Naive thymus-derived CD4-positive, alpha-beta T cell (primary cell): ENCODE measurements around the gene XPOT. TPM values are rescaled to one million over a fixed set of nuclear protein-coding genes. Genes with fewer than 3 reads are reported as not detected.

Experiments
- ATAC-seq: fragments of 150-1000 bp; cut with Tn5 transposase; 2 replicates; pipeline ENCODE4 v1.10.0; 2021; ENCODE audit warnings: mild to moderate bottlenecking, moderate library complexity
- CTCF ChIA-PET: fragments of 350-600 bp; sonication (Branson Sonifier 250); formaldehyde crosslinking; loops from one replicate; lab custom pipeline; 2021; ENCODE audit warnings: antibody characterized with exemption; lab: Charles Lee
- POLR2A ChIA-PET: fragments of 350-600 bp; sonication (Branson Sonifier 250); formaldehyde crosslinking; loops from one replicate; lab custom pipeline; 2021; ENCODE audit warnings: antibody characterized with exemption, inconsistent platforms; lab: Charles Lee
- DNase-seq, 9 donors: peaks; one replicate each; pipeline versions ENCODE4 v3.0.0 to v3.0.0-alpha.2; 2020 to 2022; ENCODE audit warnings: mixed read lengths in 1 of 9
- H3K27ac ChIP-seq: one replicate; pipeline ENCODE4 v1.7.0; 2013; ENCODE audit warnings: mild to moderate bottlenecking, low read depth, low read length, moderate library complexity
- H3K27me3 ChIP-seq, 2 donors: one replicate each; pipeline ENCODE4 v1.7.0; 2013; ENCODE audit warnings: low read length in 2 of 2, mild to moderate bottlenecking in 2 of 2, moderate library complexity in 2 of 2; ENCODE audit not compliant: control insufficient read depth in 2 of 2, insufficient read depth in 2 of 2
- H3K36me3 ChIP-seq, 3 experiments: 1 replicate in 2 of 3; 2 replicates in 1 of 3; pipeline ENCODE4 v1.7.0; 2013; ENCODE audit warnings: low read length in 3 of 3, mild to moderate bottlenecking in 3 of 3, moderate library complexity in 1 of 3; ENCODE audit not compliant: insufficient read depth in 3 of 3, control insufficient read depth in 2 of 3
- H3K4me1 ChIP-seq, 2 donors: one replicate each; pipeline ENCODE4 v1.7.0; 2013; ENCODE audit warnings: low read length in 2 of 2, mild to moderate bottlenecking in 2 of 2, moderate library complexity in 1 of 2; ENCODE audit not compliant: control insufficient read depth in 2 of 2, insufficient read depth in 2 of 2
- H3K4me3 ChIP-seq: 2 replicates; pipeline ENCODE4 v1.7.0; 2013; ENCODE audit warnings: mild to moderate bottlenecking, low read length
- H3K9me3 ChIP-seq, 3 experiments: 1 replicate in 2 of 3; 2 replicates in 1 of 3; pipeline ENCODE4 v1.7.0; 2013; ENCODE audit warnings: low read length in 3 of 3; ENCODE audit not compliant: control insufficient read depth in 2 of 3
- H3K27ac Mint-ChIP-seq, 9 donors: one replicate each; pipeline ENCODE4 v1.8.0; 2020 to 2022; ENCODE audit warnings: mixed read lengths in 9 of 9, mild to moderate bottlenecking in 8 of 9, moderate library complexity in 5 of 9, inconsistent platforms in 2 of 9
- H3K27me3 Mint-ChIP-seq, 5 donors: one replicate each; pipeline ENCODE4 v1.8.0; 2021 to 2022; ENCODE audit warnings: mixed read lengths in 5 of 5, mild to moderate bottlenecking in 1 of 5
- H3K36me3 Mint-ChIP-seq, 5 donors: one replicate each; pipeline ENCODE4 v1.8.0; 2020 to 2022; ENCODE audit warnings: mixed read lengths in 5 of 5, mild to moderate bottlenecking in 3 of 5, inconsistent platforms in 1 of 5
- H3K4me1 Mint-ChIP-seq, 7 donors: one replicate each; pipeline ENCODE4 v1.8.0; 2020 to 2022; ENCODE audit warnings: mixed read lengths in 7 of 7, mild to moderate bottlenecking in 3 of 7, inconsistent platforms in 1 of 7
- H3K4me3 Mint-ChIP-seq, 10 donors: one replicate each; pipeline ENCODE4 v1.8.0; 2020 to 2022; ENCODE audit warnings: mild to moderate bottlenecking in 10 of 10, mixed read lengths in 10 of 10, moderate library complexity in 6 of 10, inconsistent platforms in 2 of 10
- H3K9me3 Mint-ChIP-seq, 11 donors: one replicate each; pipeline ENCODE4 v1.8.0; 2020 to 2022; ENCODE audit warnings: mixed read lengths in 11 of 11, mild to moderate bottlenecking in 4 of 11, inconsistent platforms in 1 of 11, moderate library complexity in 1 of 11
- intact Hi-C, 2 donors: fragments of 100-400 bp; cut with micrococcal nuclease; formaldehyde crosslinking; loops; one replicate each; pipeline ENCODE4 v1.15.1; 2023
- polyA plus RNA-seq, 2 donors: library from polyadenylated mRNA; unstranded; fragments of 300-500 nt; fragmentation: Illumina TruSeq; gene quantifications; one replicate each; pipeline ENCODE4 v1.2.3, GENCODE V29; 2021
- total RNA-seq, 6 experiments: library from RNA in 5 of 6; stranded (reverse) in 5 of 6; gene quantifications; 1 replicate in 5 of 6; 2 replicates in 1 of 6; pipeline ENCODE4 v1.2.3 and lab custom pipeline; 2021 to 2026

The XPOT gene
- total and polyA plus RNA-seq, 7 experiments from 2014 or later, result 24.8 to 118 (median 56.0) TPM

GRCh38 chr12:64478661-64479060 is 74.5 kb downstream of the XPOT start:
- intact Hi-C loops, result no loop called here
- ChIA-PET CTCF (interaction anchor here (0.5 kb wide), 1 partner anchor 8 kb away, joined by 3 read pairs; no protein-coding TSS in a partner anchor), POLR2A (interaction anchor here (0.6 kb wide), 1 partner anchor 10 kb away, joined by 3 read pairs; no protein-coding TSS in a partner anchor)
- H3K36me3 ChIP-seq, result peaks cover 0 to 12% (median 0%) of the 10 kb centered on the region in 3 experiments
- no peak overlapping the region for H3K27ac ChIP-seq
- Mint-ChIP-seq H3K27ac (no peak overlapping the region), H3K4me3 (no peak overlapping the region), H3K9me3 (peaks cover 0 to 24% (median 5%) of the 10 kb centered on the region in 11 donors), H3K4me1 (peaks cover 0 to 6% (median 0%) of the 10 kb centered on the region in 7 donors), H3K27me3 (no peaks in the 10 kb centered on the region), H3K36me3 (peaks cover 7 to 48% (median 36%) of the 10 kb centered on the region in 5 donors)
- H3K4me1 ChIP-seq, result no peaks in the 10 kb centered on the region
- H3K4me3 ChIP-seq, result no peak overlapping the region
- H3K9me3 ChIP-seq, result no peaks in the 10 kb centered on the region
- no peaks in the 10 kb centered on the region for H3K27me3 ChIP-seq
- DNase-seq (no peak), ATAC-seq (no peak)

DNA sequence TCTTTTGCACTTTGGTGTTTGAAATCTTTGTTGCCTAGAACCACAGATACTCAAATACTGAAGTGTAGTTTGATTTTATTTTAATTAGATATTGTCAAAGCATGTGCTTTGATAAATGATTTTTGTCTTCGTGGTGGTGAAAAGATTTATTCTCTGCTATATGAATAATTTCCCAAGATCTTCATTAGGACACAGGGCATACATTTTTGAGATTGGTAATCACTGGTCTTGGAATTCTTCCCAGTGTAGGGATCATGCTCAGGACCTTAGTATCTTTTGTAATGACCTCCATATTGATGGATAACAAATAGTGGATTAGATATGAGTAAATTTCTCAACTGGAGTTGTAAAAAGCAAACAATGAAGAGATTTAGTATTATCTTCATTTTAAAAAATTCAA is 76.0 kb downstream of the XPOT start:
- no peak overlapping the region for H3K27ac ChIP-seq
- H3K9me3 Mint-ChIP-seq, result peaks cover 0 to 23% (median 4%) of the 10 kb centered on the region in 11 donors
- H3K4me3 Mint-ChIP-seq, result no peak overlapping the region
- H3K4me3 ChIP-seq, result no peak overlapping the region
- intact Hi-C loops, result no loop called here
- H3K27me3 Mint-ChIP-seq, result no peaks in the 10 kb centered on the region
- no peak for DNase-seq
- no peaks in the 10 kb centered on the region for H3K4me1 ChIP-seq
- H3K27ac Mint-ChIP-seq, result no peak overlapping the region
- ATAC-seq, result no peak
- peaks cover 7 to 45% (median 31%) of the 10 kb centered on the region in 5 donors for H3K36me3 Mint-ChIP-seq
- H3K9me3 ChIP-seq, result no peaks in the 10 kb centered on the region
- peaks cover 0 to 9% (median 0%) of the 10 kb centered on the region in 3 experiments for H3K36me3 ChIP-seq
- peaks cover 0 to 4% (median 0%) of the 10 kb centered on the region in 7 donors for H3K4me1 Mint-ChIP-seq
- ChIA-PET POLR2A (no interaction called here), CTCF (no interaction called here)
- no peaks in the 10 kb centered on the region for H3K27me3 ChIP-seq

DNA sequence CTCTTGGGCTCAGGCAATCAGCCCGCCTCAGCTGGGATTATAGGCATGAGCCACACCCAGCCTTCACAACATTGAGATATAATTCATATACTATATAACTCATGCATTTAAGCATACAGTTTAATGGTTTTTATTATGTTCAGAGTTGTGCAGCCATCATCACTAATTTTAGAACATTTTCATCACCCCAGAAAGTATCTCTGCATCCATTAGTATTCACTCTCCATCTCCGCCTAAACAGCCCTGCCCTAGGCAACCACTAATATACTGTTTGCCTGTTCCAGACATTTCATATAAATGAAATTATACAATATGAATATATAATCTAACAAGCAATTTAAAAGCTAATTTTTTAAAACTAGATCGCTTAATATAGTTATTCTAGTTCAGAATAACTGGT is 82.5 kb downstream of the XPOT start:
- Mint-ChIP-seq H3K36me3 (peaks cover 0 to 26% (median 19%) of the 10 kb centered on the region in 5 donors), H3K4me3 (no peak overlapping the region), H3K4me1 (peaks cover 0 to 9% (median 0%) of the 10 kb centered on the region in 7 donors), H3K27me3 (no peaks in the 10 kb centered on the region), H3K27ac (no peak overlapping the region), H3K9me3 (no peaks in the 10 kb centered on the region)
- peaks cover 0 to 17% (median 3%) of the 10 kb centered on the region in 3 experiments for H3K36me3 ChIP-seq
- no peaks in the 10 kb centered on the region for H3K27me3 ChIP-seq
- no peaks in the 10 kb centered on the region for H3K4me1 ChIP-seq
- DNase-seq (no peak), ATAC-seq (no peak)
- POLR2A ChIA-PET, result no interaction called here
- intact Hi-C loops, result no loop called here
- no peak overlapping the region for H3K4me3 ChIP-seq
- no peak overlapping the region for H3K27ac ChIP-seq
- CTCF ChIA-PET, result no interaction called here
- no peaks in the 10 kb centered on the region for H3K9me3 ChIP-seq

GRCh38 chr12:64491718-64492117 is 87.5 kb downstream of the XPOT start:
- peaks cover 0 to 9% of the 10 kb centered on the region in 2 donors for H3K4me1 ChIP-seq
- no peak overlapping the region for H3K27ac ChIP-seq
- peaks cover 0 to 18% (median 7%) of the 10 kb centered on the region in 7 donors for H3K4me1 Mint-ChIP-seq
- no peak overlapping the region for H3K27ac Mint-ChIP-seq
- CTCF ChIA-PET, result no interaction called here
- no peak for ATAC-seq
- H3K4me3 Mint-ChIP-seq, result no peak overlapping the region
- no peaks in the 10 kb centered on the region for H3K9me3 ChIP-seq
- intact Hi-C loops, result loop anchor here in 1 of 2 donors (1.0 kb wide), 1 partner anchor 30 kb away; no protein-coding TSS in a partner anchor
- no peak overlapping the region for H3K4me3 ChIP-seq
- H3K36me3 ChIP-seq, result peaks cover 0 to 12% (median 0%) of the 10 kb centered on the region in 3 experiments
- H3K36me3 Mint-ChIP-seq, result peaks cover 0 to 25% (median 14%) of the 10 kb centered on the region in 5 donors
- no peaks in the 10 kb centered on the region for H3K27me3 ChIP-seq
- H3K27me3 Mint-ChIP-seq, result no peaks in the 10 kb centered on the region
- POLR2A ChIA-PET, result no interaction called here
- no peaks in the 10 kb centered on the region for H3K9me3 Mint-ChIP-seq
- no peak for DNase-seq

DNA sequence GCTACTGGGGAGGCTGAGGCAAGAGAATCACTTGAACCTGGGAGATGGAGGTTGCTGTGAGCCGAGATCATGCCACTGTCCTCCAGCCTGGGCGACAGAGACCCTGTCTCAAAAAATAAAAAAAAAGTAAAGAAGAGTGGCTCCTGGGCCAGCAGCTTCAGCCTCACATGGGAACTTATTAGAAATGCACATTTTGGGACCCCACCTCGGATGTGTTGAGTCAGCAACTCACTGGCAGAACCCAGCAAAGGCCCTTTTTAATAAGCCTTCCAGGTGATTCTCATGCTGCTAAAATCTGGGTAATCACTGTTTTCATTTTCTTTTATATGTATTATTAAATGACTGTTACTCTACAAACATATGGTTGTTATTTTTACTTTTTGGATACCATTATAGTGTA is 89.3 kb downstream of the XPOT start:
- Mint-ChIP-seq H3K27ac (no peak overlapping the region), H3K4me3 (no peak overlapping the region), H3K27me3 (no peaks in the 10 kb centered on the region), H3K4me1 (peaks cover 0 to 17% (median 7%) of the 10 kb centered on the region in 7 donors), H3K9me3 (no peaks in the 10 kb centered on the region), H3K36me3 (peaks cover 0 to 26% (median 12%) of the 10 kb centered on the region in 5 donors)
- no peaks in the 10 kb centered on the region for H3K9me3 ChIP-seq
- H3K4me3 ChIP-seq, result no peak overlapping the region
- H3K36me3 ChIP-seq, result peaks cover 0 to 9% (median 0%) of the 10 kb centered on the region in 3 experiments
- CTCF ChIA-PET, result no interaction called here
- DNase-seq (no peak), ATAC-seq (no peak)
- POLR2A ChIA-PET, result no interaction called here
- H3K27ac ChIP-seq, result no peak overlapping the region
- no peaks in the 10 kb centered on the region for H3K27me3 ChIP-seq
- intact Hi-C loops, result no loop called here
- H3K4me1 ChIP-seq, result peaks cover 0 to 9% of the 10 kb centered on the region in 2 donors

DNA sequence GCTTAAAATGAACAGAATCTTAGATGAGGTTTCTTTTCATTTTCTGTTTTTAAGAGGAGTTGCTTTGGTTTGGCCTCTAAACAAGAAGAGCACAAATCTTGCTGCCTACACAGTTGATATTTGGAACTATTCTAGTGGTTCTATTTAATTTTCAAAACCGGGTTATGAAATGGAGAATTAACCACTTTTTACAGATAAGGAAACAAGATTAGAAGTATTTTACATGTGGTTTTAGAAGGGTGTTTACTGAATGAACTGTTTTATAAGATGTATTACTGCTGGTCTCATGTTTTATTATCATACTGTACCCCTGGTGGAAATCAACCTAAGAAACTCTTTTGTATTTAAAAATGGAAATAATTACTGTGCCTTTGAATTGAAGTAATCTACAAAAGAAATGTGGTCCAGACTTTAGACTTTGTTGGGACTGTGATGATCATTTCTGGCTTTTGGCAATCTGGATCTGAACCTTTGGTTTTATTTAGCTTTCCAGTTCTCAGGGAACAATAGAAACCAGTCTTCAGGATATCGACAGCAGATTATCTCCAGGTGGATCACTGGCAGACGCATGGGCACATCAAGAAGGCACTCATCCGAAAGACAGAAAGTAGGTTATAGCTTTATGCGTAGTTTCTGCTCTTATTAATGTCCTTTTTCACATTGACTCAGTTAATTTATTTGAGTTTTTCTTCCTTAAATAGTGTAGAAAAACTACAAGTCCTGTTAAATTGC is 91.0 kb downstream of the XPOT start:
- no peak for DNase-seq
- intact Hi-C loops, result no loop called here
- H3K9me3 Mint-ChIP-seq, result no peaks in the 10 kb centered on the region
- H3K27me3 Mint-ChIP-seq, result no peaks in the 10 kb centered on the region
- peaks cover 0 to 9% of the 10 kb centered on the region in 2 donors for H3K4me1 ChIP-seq
- H3K9me3 ChIP-seq, result no peaks in the 10 kb centered on the region
- no peak overlapping the region for H3K27ac ChIP-seq
- H3K4me1 Mint-ChIP-seq, result peaks cover 0 to 11% (median 7%) of the 10 kb centered on the region in 7 donors
- H3K4me3 ChIP-seq, result no peak overlapping the region
- ChIA-PET POLR2A (interaction anchor here (0.7 kb wide), 1 partner anchor 211 kb away, joined by 3 read pairs; no protein-coding TSS in a partner anchor), CTCF (interaction anchor here (0.6 kb wide), 2 partner anchors 19 to 113 kb away, joined by 3 read pairs; no protein-coding TSS in a partner anchor)
- peaks cover 0 to 10% (median 0%) of the 10 kb centered on the region in 3 experiments for H3K36me3 ChIP-seq
- peak overlapping the region in 1 of 9 donors; percentile 20 for H3K27ac Mint-ChIP-seq
- H3K4me3 Mint-ChIP-seq, result no peak overlapping the region
- H3K36me3 Mint-ChIP-seq, result peaks cover 2 to 23% (median 8%) of the 10 kb centered on the region in 5 donors
- ATAC-seq, result peak; percentile 32
- no peaks in the 10 kb centered on the region for H3K27me3 ChIP-seq
